ENCODE measurements around the gene POLR3B. TPM values are rescaled to one million over a fixed set of nuclear protein-coding genes. Genes with fewer than 3 reads are reported as not detected.

The POLR3B gene
- total and polyA plus RNA-seq, 9 of the 15 experiments (the other 6 are each of a cell fraction or from before 2014, with no cell fraction given) = 7.6 to 17.9 (median 14.4) TPM

DNA sequence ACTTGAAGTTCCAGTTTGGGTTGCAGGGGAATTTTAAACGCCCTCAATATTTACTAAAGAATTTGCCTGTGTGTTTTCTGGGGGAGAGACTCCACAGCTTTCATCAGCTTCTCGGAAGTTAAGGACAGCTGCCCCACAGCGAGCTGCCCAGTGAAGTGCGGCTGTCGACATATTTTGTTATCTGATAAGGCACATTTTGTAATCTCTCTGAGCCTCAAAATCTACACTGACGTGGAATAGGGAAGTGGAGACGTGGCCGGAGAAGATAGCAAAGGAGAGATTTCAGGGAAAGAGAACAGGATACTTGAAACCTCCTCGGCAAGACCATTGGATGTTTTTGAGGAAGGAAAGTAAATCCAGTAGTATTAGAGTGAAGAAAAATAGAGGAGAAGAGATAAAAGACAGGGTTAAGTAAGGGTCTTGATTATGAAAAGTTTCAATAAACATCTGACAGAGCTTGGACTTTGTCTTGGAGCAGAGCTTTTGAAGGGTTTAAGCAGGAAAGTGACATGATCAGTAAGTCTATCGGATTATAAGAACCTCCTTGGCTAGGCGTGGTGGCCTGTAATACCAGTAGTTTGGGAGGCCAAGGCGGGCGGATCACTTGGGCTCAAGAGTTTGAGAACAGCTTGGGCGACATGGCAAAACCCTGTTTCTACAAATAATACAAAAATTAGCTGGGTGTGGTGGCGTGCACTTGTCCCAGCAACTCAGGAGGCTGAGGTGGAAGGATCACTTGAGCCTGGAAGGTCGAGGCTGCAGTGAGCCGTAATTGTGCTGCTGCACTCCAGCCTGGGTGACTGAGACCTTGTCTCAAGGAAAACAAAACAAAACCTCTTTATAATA lies 1.1 kb downstream of the POLR3B start (continued):
- TF ChIP-seq ZBTB33 (CRISPR knock-in tag; IDR thresholded peaks at IDR 0.05) = no peak; the same call in 1 of the 2 replicates
- peak in 1 of 2 experiments; percentile 58; a peak in 2 of 4 replicates for TF ChIP-seq ZNF318 (IDR thresholded peaks at IDR 0.05; ENCODE audit: borderline replicate concordance in 1 of 2, low read depth in 1 of 2)
- TF ChIP-seq ZNF444 (CRISPR knock-in tag; IDR thresholded peaks at IDR 0.05) = no peak
- no peak for TF ChIP-seq ZNF609 (CRISPR knock-in tag; IDR thresholded peaks at IDR 0.05; ENCODE audit: borderline replicate concordance)
- TF ChIP-seq NR2C2 (CRISPR knock-in tag; IDR thresholded peaks at IDR 0.05) = no peak
- TF ChIP-seq NR2C2 (tag; IDR thresholded peaks at IDR 0.05) = peak; percentile 6; the same call in 1 of the 2 replicates
- TF ChIP-seq, protein P1, sequence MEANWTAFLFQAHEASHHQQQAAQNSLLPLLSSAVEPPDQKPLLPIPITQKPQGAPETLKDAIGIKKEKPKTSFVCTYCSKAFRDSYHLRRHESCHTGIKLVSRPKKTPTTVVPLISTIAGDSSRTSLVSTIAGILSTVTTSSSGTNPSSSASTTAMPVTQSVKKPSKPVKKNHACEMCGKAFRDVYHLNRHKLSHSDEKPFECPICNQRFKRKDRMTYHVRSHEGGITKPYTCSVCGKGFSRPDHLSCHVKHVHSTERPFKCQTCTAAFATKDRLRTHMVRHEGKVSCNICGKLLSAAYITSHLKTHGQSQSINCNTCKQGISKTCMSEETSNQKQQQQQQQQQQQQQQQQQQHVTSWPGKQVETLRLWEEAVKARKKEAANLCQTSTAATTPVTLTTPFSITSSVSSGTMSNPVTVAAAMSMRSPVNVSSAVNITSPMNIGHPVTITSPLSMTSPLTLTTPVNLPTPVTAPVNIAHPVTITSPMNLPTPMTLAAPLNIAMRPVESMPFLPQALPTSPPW (CRISPR knock-in tag; IDR thresholded peaks at IDR 0.05) = no peak; the same call in 1 of the 2 replicates
- 0 out of 2 replicates have a peak, but pooled peaks have one; percentile 5 for TF ChIP-seq TCFL5 (CRISPR knock-in tag; conservative IDR thresholded peaks at IDR 0.05)

Measured in K562 (cell line).